Hematopoietic multipotent progenitor cell treated with erythropoietin and hydrocortisone succinate and interleukin-3 and kit ligand, for 4 days (in vitro differentiated cells): ENCODE results near the gene C16orf82.
A peak's percentile ranks its signal among the peaks of the same experiment; 100 is the strongest.
"Not testable (repeated sequence)": the region's sequence is repeated elsewhere in the genome, so short reads cannot be mapped to it uniquely, and the experiment has no call there.

Experiments used
- DNase-seq: peaks from one replicate; pipeline ENCODE4 v3.0.0-alpha.2; 2015

Gene C16orf82

GRCh38 chr16:27066668-27067537 lies at the start of gene C16orf82:
Gene C16orf82 (plus strand): TSS chr16:27066927.
- peak; percentile 3 for DNase-seq

GRCh38 chr16:27020031-27020430 lies 46.7 kb upstream of the C16orf82 start:
- no peak for DNase-seq

- no peak for DNase-seq
Measured at GRCh38 chr16:27024010-27024409, 42.7 kb upstream of the C16orf82 start.

GRCh38 chr16:27025581-27025980 lies 41.1 kb upstream of the C16orf82 start:
- DNase-seq, result no peak

GRCh38 chr16:27027971-27028370 lies 38.8 kb upstream of the C16orf82 start:
- no peak for DNase-seq

- DNase-seq, result no peak
Measured at GRCh38 chr16:27028591-27029110, 38.1 kb upstream of the C16orf82 start.

- no peak for DNase-seq
Measured at GRCh38 chr16:27029525-27029924, 37.2 kb upstream of the C16orf82 start.

- no peak for DNase-seq
Measured at GRCh38 chr16:27033281-27033979, 33.3 kb upstream of the C16orf82 start.

- no peak for DNase-seq
Measured at GRCh38 chr16:27040732-27041131, 26.0 kb upstream of the C16orf82 start.

- no peak for DNase-seq
Measured at GRCh38 chr16:27046958-27047518, 19.7 kb upstream of the C16orf82 start.

GRCh38 chr16:27048316-27048715 lies 18.4 kb upstream of the C16orf82 start:
- DNase-seq, result no peak

GRCh38 chr16:27049117-27049516 lies 17.6 kb upstream of the C16orf82 start:
- no peak for DNase-seq

GRCh38 chr16:27052007-27052406 lies 14.7 kb upstream of the C16orf82 start:
- no peak for DNase-seq

- DNase-seq, result no peak
Measured at GRCh38 chr16:27053996-27054395, 12.7 kb upstream of the C16orf82 start.

GRCh38 chr16:27058299-27058698 lies 8.4 kb upstream of the C16orf82 start:
- no peak for DNase-seq

GRCh38 chr16:27070776-27071175 lies 4.0 kb downstream of the C16orf82 start:
- DNase-seq, result no peak

GRCh38 chr16:27073733-27074132 lies 7.0 kb downstream of the C16orf82 start:
- DNase-seq, result no peak

- peak; percentile 7 for DNase-seq
Measured at GRCh38 chr16:27080895-27081294, 14.2 kb downstream of the C16orf82 start.

GRCh38 chr16:27083861-27084261 lies 17.1 kb downstream of the C16orf82 start:
- DNase-seq, result no peak

GRCh38 chr16:27084307-27085028 lies 17.7 kb downstream of the C16orf82 start:
- DNase-seq, result no peak

- no peak for DNase-seq
Measured at GRCh38 chr16:27085182-27085581, 18.5 kb downstream of the C16orf82 start.

- not testable (repeated sequence) for DNase-seq
Measured at GRCh38 chr16:27086031-27086430, 19.3 kb downstream of the C16orf82 start.

GRCh38 chr16:27088216-27088615 lies 21.5 kb downstream of the C16orf82 start:
- no peak for DNase-seq
